Measurements from ENCODE around the gene IFNAR1. TPM values are rescaled to one million over a fixed set of nuclear protein-coding genes. Genes with fewer than 3 reads are reported as not detected.
A peak's percentile ranks its signal among the peaks of the same experiment; 100 is the strongest.

The IFNAR1 gene
- 22.8 TPM for polyA plus RNA-seq (2013, experiment 1 of 2; ENCODE audit: insufficient read length)
- 22.5 TPM for polyA plus RNA-seq (2013, experiment 2 of 2; ENCODE audit: insufficient read length)

DNA sequence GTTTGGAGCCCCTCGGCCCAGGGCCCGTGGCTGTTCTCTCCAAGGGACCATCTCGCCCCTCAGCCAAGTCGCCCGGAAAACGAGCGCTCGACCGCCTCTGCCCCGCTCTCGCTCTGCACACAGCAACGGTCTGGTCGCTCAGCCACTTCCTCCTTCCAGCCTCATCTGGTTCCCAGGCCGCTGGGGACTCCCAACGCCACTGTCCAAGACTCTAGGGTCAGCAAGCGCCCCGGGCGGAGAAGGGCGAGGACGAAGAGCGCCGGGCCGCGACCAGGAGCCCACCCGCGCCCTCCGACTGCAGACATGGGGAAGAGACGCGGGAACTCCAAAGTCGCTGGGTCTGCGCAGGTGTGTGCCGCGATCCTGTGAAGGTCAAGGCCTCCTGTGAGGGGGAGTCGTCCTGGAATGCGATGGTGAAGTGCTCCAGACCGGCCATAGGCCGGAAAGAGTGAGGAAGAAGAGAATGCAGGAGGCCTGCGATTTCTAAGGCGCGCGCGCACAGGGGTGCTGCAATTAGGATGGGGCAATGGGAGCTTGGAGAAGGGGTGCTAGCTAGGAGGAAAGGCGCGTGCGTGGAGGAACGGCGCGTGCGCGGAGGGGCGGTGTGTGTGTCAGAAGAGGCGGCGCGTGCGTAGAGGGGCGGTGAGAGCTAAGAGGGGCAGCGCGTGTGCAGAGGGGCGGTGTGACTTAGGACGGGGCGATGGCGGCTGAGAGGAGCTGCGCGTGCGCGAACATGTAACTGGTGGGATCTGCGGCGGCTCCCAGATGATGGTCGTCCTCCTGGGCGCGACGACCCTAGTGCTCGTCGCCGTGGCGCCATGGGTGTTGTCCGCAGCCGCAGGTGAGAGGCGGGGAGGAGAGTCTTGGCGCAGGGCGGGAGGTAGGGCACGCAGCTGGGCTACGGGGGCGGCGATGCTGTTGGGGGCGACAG is at the start of gene IFNAR1:
Gene IFNAR1, plus strand, starts transcription at position 680 of the 931 bp plus-strand sequence. Its CDS starts 86 bp downstream, at position 766.
- DNase-seq: peak; percentile 96

DNA sequence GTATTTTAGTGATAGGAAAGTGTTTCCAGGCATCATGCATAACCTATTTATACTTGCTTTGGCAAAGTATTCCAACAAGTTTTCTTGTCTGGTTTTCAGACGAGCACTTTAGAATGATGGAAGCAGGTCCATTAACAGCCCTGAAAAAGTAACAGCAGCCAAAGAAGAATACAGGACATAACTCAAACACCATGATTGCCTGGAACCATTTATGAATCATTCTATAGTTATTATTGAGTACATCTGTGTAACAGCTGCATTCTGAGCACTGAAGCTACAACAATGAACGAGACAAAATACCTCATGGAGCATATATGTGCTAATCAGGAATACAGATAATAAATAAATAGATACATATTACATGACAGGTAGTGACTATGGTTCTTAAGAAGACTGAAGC is 46.0 kb upstream of the IFNAR1 start:
- DNase-seq: no peak

DNA sequence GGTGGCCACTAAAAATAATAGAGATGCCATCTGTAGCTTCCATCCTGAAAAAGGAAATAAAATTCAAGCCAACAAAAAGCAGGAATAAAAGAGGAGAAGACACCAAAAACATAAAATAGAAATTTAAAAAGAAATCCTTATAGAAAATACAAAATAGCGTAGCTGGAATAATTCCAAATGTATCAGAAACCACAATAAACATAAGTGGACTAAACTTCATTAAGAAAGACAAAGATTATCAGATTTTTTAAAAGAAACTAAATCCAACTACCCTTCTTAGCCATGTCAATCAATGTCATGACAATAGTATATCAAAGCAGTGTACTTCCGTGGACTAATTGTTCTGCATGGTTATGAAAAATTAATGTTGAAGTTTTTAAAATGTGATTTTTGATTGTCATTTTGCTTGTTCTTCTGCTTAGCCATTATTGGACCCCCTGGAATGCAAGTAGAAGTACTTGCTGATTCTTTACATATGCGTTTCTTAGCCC is 45.4 kb upstream of the IFNAR1 start:
- no peak for DNase-seq

DNA sequence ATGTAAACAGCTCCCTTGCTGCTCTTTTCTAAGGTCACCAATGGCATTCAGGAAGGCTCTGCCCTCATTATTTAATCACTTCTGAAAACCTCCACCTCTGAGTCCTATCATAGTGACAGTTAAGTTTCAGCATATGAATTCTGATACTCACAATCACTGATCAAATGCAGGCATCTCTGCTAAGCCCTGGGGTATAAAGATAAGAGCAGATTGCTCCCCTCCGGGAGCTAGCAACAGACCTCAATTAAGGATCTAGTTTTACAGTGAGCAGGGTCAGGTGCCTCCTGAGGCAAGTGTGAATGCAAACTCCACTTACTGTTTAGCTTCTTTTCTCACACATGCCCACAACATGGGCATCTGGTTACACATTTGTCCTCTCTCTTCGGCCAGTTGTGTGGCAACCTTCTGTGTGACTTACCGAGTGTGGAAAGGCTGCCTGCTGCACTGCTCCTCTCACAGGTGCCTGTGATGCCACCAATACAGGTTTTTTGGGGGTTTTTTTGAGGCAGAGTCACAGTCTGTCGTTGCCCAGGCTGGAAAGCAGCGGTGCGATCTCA is 43.6 kb upstream of the IFNAR1 start:
- DNase-seq: no peak

DNA sequence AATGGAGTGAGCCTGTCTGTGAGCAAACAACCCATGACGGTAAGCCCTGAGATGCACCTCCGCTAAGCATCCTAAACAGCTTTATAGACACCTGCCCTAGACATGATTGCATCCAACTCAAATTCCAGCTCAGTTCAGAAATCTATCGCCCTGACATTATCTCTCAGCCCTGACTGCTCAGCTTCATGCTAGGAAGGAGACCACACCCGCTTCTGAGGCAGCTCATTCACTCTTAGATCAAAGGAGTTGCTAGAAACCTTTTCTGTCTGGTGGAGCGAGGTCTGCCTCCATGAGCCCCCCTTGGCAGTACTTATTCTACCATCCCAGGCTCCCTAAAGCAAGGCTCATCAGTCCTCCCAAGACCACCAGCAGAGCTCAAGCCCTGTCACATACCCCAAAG is 41.6 kb upstream of the IFNAR1 start:
- DNase-seq: no peak

DNA sequence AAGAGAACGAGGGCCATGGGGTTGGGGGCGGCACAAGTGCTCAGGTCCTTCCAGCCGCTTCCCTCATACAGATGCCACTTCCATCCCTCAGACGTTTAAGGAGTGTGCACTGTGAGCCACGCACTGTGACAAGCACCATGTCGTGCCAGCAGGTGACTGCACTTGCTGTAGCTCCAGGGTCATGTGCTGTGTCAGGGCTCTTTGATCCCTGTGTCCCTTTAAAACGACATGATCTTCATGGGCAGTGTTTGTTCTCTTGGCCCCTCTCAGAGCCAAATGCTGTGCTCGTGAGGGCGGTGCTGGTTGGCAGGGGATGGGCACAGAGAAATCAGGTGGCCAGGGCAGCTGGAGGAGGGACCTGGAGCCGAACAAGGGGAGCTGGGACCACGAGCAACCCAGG is 38.7 kb upstream of the IFNAR1 start:
- no peak for DNase-seq

DNA sequence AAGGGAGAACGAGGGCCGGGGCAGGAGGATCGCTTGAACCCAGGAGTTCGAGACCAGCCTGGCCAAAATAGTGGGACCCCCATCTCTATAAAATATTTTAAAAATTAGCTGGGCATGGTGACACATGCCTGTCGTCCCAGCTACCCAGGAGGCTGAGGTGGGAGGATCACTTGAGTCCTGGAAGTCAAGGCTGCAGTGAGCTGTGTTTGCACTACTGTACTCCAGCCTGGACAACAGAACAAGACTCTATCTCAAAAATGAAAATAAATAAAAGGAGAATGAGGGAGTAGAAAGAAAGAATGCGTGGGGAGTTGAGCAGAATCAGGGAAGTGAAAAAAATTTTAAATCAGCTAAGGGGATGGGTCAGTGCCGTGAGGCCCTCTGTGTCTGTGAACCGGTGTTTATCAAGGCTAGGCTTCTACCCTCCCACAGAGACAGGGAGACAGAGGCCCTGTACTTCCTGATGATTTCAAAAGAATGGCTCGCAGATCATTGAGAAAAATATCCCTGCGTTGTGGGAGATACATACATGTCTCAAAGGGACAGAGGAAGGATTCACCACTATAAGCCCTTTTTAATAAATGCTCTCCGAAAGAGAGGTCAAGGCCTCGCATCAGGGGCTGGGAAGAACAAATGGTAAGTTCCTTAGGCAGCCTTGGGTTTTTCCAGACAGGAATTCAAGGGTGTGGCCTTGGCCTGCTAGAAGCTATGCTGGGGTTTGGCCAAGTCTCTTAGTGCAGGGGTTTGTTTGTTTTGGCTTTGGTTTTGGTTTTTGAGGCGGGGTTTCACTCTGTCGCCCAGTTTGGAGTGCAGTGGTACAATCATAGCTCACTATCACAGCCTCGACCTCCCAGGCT is 37.9 kb upstream of the IFNAR1 start:
- peak; percentile 81 for DNase-seq

DNA sequence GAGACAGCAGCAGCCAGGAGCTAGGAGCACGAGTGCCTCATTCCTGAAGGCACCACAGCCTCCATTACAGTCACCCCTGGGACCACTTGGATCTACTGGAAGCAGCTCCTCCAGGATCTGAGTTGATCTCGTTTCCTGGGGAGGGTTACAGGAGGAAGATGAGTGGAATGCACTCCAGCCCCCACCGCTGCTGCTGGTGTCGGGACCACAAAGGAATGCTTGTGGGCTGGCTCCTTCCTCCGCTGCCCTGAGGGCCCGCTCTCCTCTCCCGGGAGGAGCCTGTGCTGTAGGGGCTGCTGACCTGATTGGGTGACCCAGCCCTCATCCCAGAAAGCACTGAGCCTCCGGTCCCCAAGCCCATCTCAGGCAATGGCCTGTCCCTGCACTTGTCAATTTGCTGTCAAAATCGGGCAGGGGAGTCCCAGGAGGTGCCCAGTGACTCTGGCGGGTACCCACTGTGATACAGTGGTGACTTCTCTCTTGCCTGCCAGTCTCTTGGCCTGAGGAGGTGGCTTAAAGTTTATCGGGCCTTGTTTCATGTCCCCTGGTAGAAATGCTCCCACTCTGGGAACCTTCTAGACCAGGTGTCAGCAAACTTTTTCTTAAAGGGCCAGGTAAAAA is 35.5 kb upstream of the IFNAR1 start:
- peak; percentile 72 for DNase-seq

DNA sequence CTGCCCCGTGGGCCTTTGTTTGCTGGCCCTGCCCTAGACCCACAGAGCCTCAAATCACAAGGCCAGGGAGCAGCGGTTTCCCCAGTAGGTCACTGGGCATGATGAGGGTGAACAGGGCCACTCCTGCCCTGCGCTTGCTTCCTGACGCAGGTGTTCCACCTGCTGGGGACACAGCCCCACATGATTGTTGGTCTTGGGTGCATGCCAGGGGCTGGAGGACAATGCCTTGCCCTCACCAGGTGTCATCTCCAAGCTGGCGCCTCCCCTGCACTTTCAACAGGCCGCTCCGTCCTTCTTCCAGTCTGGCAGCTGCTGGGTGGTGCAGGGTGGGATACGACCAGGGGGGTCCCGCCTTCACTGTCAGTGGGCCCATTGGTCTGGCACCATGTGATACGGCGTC is 34.3 kb upstream of the IFNAR1 start:
- no peak for DNase-seq

DNA sequence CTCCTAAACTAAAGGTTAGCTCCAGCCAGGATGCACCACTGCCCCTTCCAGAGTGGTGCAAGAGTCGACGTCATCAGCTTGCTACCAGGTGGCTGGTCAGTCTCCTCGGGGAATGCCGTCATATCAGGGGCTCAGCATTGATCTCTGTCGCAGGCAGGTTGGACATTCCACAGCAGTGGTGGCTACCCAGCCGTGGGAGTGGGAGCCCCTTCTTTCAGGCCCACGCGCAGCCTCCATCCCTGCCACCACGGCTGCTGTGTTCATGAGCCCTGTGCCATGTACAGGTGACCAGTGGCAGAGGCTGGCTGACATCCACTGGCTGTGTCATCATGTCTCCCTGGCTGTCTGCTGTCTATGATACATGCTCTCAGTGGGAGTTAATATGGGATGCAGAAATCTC is 33.1 kb upstream of the IFNAR1 start:
- no peak for DNase-seq

DNA sequence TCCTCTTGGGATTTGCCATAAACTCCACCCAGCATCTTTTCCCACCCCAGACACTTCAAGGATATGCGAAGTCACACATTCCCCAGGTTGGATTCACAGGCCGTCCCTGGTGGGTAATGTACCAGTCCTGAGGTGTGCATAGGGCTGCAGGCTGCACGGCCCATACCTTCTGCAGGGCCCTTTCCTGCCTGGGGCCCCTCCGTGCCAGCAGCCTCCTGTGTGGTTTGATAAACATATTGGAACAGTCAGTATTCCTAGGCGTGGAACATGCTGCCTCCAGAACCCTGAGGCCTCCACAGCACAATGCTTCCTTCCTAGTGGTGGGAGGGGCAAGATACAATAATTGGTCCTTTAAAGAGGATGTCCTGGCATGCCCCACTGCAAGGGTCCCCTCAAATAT is 32.0 kb upstream of the IFNAR1 start:
- DNase-seq: no peak

DNA sequence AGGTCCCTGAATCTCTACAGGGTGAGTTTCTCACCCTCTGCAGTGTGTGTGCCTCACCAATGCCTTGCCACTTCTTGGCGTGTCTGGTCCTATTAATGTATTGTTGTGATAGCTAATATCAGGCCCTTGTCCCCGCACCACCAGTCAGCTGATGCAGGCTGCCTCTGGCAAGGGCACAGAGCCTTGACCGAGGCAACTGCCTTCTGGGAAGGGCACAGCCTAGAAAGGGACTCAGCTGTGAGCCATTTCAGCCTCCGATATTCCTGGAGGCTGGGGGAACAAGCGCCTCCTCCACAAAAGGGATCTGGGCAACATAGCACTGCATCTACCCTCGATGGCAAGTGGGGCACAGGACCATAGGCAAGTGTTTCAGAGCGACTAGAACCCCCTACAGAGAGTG is 31.6 kb upstream of the IFNAR1 start:
- no peak for DNase-seq

DNA sequence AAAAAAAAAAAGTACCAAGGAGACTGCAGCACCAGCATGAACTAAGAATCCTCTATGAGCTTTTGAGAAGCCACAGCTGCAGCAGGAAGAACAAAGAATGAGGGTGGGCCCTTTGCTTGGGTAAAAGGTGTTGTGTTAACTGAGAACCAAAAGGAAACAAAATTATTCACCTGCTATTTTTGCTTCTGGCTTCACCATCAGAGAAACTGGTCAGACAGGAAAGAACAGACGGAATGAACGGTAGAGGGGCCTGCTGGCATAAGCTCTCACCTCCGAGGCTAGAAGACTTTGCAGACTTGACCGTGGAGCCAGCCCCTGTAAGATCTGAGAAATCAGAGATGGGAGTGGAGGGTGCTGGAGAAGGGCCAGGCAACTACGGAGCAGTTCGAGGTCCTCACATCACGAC is 31.0 kb upstream of the IFNAR1 start:
- no peak for DNase-seq

DNA sequence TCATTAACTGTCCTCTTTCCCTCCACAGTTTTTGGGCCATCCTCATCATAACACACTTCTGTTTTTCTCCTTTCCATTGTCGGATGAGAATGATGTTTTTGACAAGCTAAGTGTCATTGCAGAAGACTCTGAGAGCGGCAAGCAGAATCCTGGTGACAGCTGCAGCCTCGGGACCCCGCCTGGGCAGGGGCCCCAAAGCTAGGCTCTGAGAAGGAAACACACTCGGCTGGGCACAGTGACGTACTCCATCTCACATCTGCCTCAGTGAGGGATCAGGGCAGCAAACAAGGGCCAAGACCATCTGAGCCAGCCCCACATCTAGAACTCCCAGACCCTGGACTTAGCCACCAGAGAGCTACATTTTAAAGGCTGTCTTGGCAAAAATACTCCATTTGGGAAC is 28.6 kb upstream of the IFNAR1 start:
- DNase-seq: no peak

DNA sequence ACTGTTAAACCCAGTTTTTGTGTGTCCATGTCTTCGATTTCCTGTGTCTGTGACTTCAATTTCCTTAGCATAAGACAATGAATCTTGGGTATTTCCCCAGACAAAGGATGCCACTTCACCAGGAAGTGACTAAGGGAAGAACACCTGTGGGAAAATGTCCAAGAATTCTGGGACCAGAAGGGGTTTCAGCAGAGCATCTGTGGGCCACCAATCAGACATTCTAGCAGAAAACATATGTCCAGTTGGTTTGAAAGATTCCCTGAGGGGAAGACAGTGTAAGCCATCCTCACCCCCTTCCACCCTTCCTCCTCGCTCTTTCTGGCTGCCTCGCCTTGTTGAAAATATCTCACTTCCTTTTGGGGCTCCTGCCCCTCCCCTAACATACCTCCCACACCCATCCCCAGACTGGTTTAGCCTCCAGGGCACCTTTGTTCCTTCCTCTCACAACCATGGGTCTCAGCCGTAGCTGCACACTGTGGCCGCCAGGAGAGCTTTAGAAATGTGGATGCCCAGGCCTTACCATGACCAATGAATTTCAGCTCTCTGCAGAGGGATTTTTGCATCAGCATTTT is 25.5 kb upstream of the IFNAR1 start:
- DNase-seq: no peak

DNA sequence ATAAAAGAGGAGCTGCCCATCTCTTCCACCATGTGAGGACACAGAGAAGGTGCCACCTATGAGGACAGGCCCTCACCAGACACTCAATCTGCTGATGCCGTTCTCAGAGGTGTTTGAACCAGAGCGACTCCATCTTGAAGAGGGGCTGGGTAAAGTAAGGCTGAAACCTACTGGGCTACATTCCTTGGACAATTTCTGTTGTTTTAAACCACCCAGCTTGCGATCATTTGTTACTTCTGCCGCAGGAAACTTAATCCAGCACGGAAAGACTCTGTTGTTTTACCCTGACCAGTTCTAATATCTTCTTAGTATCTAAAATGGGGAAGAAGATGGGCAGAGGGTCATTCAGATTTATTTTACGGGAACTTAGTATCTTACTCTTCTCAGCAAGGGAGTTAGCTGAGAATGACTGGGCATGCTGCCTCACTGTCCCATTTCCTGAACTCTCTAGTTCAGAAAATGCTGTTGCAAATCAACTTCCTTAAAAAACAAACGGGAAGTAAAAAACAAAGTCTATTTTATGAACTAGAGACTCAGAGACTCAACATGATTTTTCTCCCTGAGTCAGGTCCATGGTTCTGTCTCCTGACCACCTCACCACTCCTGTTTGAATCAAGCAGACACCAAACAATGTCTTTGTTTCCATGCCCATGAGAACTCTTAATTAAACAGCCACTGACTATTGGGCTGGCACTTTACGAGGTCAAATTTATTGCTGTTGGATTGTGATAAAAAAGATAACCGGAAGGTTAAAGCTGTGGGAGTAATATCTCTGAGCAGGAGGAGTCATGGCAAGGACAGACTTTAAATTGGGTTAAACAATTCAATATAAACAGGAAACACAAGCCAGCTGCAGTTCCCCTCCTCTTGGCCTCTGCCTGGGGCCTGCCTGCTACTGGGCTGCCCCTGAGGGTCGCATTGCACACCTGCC is 23.8 kb upstream of the IFNAR1 start:
- DNase-seq: no peak

DNA sequence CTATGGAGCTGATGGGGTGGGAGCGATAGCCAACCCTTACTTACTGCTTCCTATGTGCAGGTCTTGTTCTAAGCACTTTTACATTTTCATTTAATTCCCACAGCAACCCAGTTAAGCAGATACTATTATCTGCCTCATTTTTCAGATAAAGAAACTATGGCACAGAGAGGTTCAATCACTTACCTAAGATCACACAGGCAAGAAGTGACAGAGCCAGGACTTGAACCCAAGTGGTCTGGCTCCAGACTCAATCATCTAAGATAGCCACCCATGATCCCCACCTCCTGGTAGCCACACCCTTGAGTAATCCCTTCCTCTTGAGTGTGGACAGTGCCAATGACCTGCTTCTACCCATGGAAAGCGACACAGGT is 23.2 kb upstream of the IFNAR1 start:
- DNase-seq: no peak

DNA sequence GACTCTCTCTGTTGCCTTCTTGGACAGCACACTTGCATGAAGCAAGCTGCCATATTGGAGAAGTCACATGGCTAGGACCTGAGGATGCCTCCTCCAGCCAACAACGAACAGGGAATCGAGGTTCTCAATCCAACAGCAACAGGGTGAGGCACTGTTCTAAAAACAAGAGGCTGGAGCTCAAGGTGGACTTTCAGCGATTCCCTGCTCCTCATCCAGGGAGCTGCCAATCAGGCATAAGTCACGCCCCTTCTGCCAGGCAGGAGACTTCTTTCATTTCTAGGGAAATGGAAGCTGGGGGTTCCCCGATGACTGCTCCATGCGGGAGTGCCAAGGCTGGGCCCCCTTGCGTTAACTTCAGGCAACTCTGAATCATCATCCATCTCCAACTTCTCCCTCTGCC is 22.7 kb upstream of the IFNAR1 start:
- no peak for DNase-seq

DNA sequence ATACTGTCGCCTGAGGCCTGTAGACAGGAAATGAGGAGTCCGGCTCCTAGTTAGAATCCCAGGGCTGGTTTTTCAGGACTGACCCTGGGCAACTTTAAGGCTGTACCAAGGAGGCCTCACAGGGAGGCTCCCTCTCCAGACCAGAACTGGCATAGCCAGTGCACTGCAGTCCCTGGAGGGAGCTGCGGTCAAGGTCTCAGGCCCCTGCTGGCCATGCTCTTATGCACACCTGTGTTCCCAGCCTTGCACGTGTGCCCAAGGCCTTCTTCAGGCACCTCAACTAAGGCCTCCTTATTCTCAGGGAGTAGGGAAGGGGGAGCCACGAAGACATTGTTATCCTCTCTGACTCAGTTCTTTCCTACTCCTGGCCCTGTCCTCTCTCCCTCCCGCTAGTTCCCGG is 22.0 kb upstream of the IFNAR1 start:
- no peak for DNase-seq

DNA sequence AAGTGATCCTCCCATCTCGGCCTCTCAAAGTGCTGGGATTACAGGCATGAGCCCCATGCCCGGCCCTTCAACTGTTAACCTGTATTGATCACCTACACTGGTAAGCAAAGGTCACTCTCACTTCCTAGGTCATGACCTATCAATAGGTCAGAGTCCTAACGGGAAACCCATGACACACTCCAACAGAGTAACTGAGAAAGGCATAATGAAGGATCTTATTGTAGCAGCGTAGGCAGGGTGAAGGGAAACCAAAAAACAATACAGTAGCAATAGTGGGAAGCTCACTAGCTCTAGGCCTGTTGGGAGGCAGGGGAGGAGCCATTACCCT is 19.5 kb upstream of the IFNAR1 start:
- no peak for DNase-seq

DNA sequence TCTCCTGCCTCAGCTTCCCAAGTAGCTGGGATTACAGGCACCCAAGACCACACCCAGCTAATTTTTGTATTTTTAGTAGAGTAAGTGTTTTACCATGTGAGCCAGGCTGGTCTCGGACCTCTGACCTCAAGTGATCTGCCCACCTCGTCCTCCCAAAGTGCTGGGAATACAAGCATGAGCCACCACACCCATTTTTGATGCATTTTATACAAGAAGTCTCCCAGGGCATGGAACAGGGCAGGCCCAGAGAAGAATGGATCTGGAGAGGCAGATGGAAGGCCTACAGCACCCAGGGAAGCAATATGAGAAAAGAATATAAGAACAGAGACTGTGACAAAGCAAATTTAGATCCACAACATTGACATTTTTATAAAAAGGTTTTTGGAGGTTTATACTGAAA is 18.8 kb upstream of the IFNAR1 start:
- DNase-seq: no peak
